Fibroblast of villous mesenchyme (primary cell): ENCODE measurements around the gene PPIL1. TPM values are rescaled to one million over a fixed set of nuclear protein-coding genes. Genes with fewer than 3 reads are reported as not detected.

Experiments used
- DNase-seq: peaks from one replicate; pipeline ENCODE4 v3.0.0-alpha.2; 2010; ENCODE audit warnings: low read depth
- H3K4me3 ChIP-seq: 2 replicates; pipeline ENCODE4 v1.5.1; 2011; ENCODE audit warnings: low read depth, mild to moderate bottlenecking, low read length
- CTCF ChIP-seq: IDR thresholded peaks from 2 replicates; pipeline ENCODE4 v1.5.1; 2012; ENCODE audit warnings: low read depth, mild to moderate bottlenecking, low read length; ENCODE audit not compliant: insufficient read depth
- total RNA-seq: library from RNA; depleted of rRNA; stranded (reverse); fragments of >200 nt; gene quantifications from 2 replicates; pipeline ENCODE4 v1.2.3, GENCODE V29; 2012

The PPIL1 gene
- total RNA-seq, 1 donor: 55.3 TPM

- no peak overlapping the region for H3K4me3 ChIP-seq
- DNase-seq: no peak
- no peak for TF ChIP-seq CTCF
These were observed 32.8 kb downstream of the PPIL1 start for GRCh38 chr6:36841756-36842155.

DNA sequence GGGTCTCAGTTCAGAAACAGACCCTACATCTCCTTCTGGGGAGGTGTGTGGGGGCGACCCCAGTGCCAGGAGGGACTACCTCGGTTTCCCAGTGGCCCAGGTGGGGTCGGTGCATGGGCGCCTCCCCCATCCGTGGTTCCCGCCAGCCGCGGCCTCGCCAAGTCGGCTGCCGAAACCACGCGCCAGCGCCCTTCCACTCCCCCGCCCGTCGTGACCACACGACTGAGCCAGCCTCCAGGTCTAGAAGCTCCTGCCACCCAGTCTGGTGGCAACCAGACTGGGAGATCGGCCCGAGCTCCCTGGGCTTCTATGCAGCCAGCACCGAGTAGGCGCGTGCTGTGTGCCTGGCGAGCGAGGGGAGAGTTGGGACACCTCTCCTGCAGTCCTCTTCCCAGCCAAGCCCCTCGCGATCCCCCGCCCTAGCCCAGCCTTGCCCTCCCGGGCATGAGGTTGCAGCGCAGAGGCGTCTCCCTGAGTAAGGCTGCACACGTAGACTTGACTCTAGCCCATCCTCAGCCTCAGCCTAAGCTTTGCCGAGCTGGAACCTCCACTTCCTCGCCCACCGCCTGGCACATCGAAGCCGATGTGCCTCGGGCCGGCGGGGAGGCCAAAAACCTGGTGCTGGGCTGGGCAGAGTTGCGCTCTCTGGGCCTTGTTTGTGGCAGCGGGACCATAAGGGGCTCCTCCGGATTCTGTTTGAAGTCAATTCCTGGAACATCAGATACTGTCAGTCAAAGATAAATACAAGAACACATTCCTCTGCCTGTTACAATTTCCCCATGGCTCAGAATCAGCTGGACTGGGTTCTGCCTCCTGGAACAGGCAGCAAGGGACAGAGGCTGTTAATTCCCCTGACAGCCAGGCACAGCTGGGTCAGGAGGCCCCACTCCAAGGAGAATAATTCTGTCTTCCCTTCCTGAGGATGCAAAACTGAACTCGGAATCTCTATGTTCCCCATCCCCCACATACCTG, 33.9 kb downstream of the PPIL1 start:
- DNase-seq: no peak
- H3K4me3 ChIP-seq: peak overlapping the region; percentile 53
- no peak for TF ChIP-seq CTCF

GRCh38 chr6:36839749-36840431, 34.7 kb downstream of the PPIL1 start:
- no peak for TF ChIP-seq CTCF
- H3K4me3 ChIP-seq: peak overlapping the region; percentile 53
- DNase-seq: peak; percentile 16

DNA sequence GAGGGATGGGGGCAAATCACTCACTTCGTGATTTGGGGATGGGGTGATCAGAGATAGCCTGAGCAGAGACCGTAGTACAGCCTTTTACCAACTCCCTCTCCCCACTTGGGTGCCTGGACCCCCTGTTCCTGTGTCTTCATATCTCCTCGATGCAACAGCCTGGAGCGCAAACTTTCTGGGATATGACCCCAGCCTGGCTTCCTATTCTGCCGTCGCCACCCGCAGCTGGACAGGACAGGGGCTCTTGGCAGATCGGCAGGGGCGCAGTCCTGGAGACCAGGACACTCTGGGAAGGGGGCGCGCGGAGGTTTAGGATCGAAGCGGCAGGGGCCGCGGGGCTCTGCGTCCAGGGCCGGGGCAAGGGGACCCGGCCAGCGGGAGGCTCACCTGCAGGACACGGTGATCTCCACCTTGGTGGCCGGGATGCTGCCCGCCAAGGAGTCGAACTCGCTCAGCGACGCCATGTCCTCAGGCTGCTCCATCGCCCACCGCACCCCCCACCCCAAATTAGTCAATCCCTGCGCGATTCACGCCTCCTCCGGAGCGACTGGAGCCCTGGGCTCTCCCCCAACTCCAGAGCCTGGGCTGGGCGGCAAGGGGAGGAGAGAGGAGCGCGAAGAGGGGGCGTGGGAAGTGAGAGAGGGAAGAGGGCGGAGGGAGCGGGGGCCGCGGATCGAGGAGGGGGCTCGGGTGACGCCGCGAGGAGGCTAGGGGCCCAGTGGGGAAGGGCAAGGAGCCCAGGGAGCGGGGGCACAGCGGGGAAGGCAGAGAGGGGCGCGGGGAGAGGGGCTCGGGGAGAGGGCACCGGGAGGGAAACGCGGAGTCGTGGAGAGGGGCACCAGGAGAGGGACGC, 35.5 kb downstream of the PPIL1 start, which contains the start of gene CPNE5:
Gene CPNE5 (minus strand): TSS at position 549 of the 853 bp plus-strand sequence. CDS start 67 bp downstream, at position 482.
- peak within 1 kb of the TSS; percentile 53 for H3K4me3 ChIP-seq
- DNase-seq: no peak
- TF ChIP-seq CTCF: no peak

DNA sequence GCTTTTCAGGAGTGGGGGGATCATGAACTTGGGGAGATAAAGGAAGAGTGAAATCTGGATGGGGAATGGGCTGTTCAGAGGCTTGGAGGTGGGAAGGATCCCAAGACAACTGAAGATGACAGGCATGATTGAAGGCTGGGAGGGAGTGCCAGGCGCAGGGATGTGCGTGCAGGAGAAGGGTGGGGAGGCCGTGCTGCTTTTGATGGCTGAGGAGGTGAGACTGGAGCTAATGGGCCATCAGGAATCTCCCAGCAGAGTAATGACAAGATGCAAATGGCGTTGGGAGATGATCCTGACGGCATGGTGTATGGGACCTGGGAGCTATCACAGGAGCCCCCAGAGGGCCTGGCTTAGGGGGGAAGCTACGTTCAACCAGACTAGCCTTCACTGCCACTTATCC, 36.9 kb downstream of the PPIL1 start:
- no peak for TF ChIP-seq CTCF
- no peak for DNase-seq
- H3K4me3 ChIP-seq: no peak overlapping the region

GRCh38 chr6:36837022-36837339, 37.6 kb downstream of the PPIL1 start:
- no peak for TF ChIP-seq CTCF
- no peak for DNase-seq
- H3K4me3 ChIP-seq: no peak overlapping the region
